CD4-positive, alpha-beta T cell treated with Interleukin-4 for 4 hours (primary cell): ENCODE measurements around the gene EDIL3.
"Not testable (repeated sequence)": the region's sequence is repeated elsewhere in the genome, so short reads cannot be mapped to it uniquely, and the experiment has no call there.

ENCODE experiments used
- DNase-seq: peaks from one replicate; pipeline ENCODE4 v3.0.0-alpha.2; 2020

Gene EDIL3

GRCh38 chr5:84297641-84298040 is 87.0 kb downstream of the EDIL3 start:
- not testable (repeated sequence) for DNase-seq

GRCh38 chr5:84292788-84293653 is 91.7 kb downstream of the EDIL3 start:
- no peak for DNase-seq

- DNase-seq: no peak
Measured at GRCh38 chr5:84292000-84292642, 92.6 kb downstream of the EDIL3 start.

- DNase-seq: no peak
Measured at GRCh38 chr5:84290673-84291072, 94.0 kb downstream of the EDIL3 start.

GRCh38 chr5:84290161-84290560 is 94.5 kb downstream of the EDIL3 start:
- DNase-seq: no peak

- DNase-seq: no peak
Measured at GRCh38 chr5:84287951-84288350, 96.7 kb downstream of the EDIL3 start.

GRCh38 chr5:84286662-84287061 is 98.0 kb downstream of the EDIL3 start:
- no peak for DNase-seq

GRCh38 chr5:84285641-84286637 is 98.7 kb downstream of the EDIL3 start:
- no peak for DNase-seq

GRCh38 chr5:84281383-84281782 is 103.3 kb downstream of the EDIL3 start:
- DNase-seq: no peak

GRCh38 chr5:84279234-84279633 is 105.4 kb downstream of the EDIL3 start:
- no peak for DNase-seq

- no peak for DNase-seq
Measured at GRCh38 chr5:84275609-84276008, 109.1 kb downstream of the EDIL3 start.

- DNase-seq: no peak
Measured at GRCh38 chr5:84274585-84275468, 109.9 kb downstream of the EDIL3 start.

GRCh38 chr5:84273517-84273883 is 111.2 kb downstream of the EDIL3 start:
- no peak for DNase-seq

GRCh38 chr5:84272771-84273516 is 111.7 kb downstream of the EDIL3 start:
- no peak for DNase-seq

- no peak for DNase-seq
Measured at GRCh38 chr5:84265739-84266550, 118.7 kb downstream of the EDIL3 start.

GRCh38 chr5:84265130-84265529 is 119.5 kb downstream of the EDIL3 start:
- no peak for DNase-seq

- no peak for DNase-seq
Measured at GRCh38 chr5:84260939-84261338, 123.7 kb downstream of the EDIL3 start.

- no peak for DNase-seq
Measured at GRCh38 chr5:84260140-84260539, 124.5 kb downstream of the EDIL3 start.

- DNase-seq: no peak
Measured at GRCh38 chr5:84259283-84260045, 125.2 kb downstream of the EDIL3 start.

GRCh38 chr5:84257061-84257460 is 127.6 kb downstream of the EDIL3 start:
- no peak for DNase-seq
